Mucosa of descending colon (tissue), 3 donors: ENCODE data around the gene TXNDC8. TPM values are rescaled to one million over a fixed set of nuclear protein-coding genes. Genes with fewer than 3 reads are reported as not detected.
A peak's percentile ranks its signal among the peaks of the same experiment; 100 is the strongest.

ENCODE experiments used
- ATAC-seq: fragments of 200-7000 bp; cut with Tn5 transposase; one replicate; pipeline ENCODE4 v1.9.1; 2020; ENCODE audit warnings: mild to moderate bottlenecking, moderate library complexity
- DNase-seq, 3 donors: peaks; one replicate each; pipeline ENCODE4 v3.0.0-alpha.2; 2020
- H3K36me3 ChIP-seq: fragments of 200-600 bp; one replicate; pipeline ENCODE4 v1.8.0; 2021; ENCODE audit warnings: low read depth, mild to moderate bottlenecking
- H3K4me1 ChIP-seq: fragments of 200-600 bp; one replicate; pipeline ENCODE4 v1.8.0; 2021; ENCODE audit warnings: low read depth, mild to moderate bottlenecking
- H3K4me3 ChIP-seq: fragments of 200-600 bp; one replicate; pipeline ENCODE4 v1.8.0; 2021; ENCODE audit warnings: mild to moderate bottlenecking
- H3K9me3 ChIP-seq: fragments of 200-600 bp; one replicate; pipeline ENCODE4 v1.8.0; 2021; ENCODE audit warnings: mild to moderate bottlenecking
- CTCF ChIP-seq: fragments of 200-600 bp; IDR thresholded peaks from one replicate; pipeline ENCODE4 v1.8.0; 2022; ENCODE audit warnings: antibody characterized with exemption, mild to moderate bottlenecking
- intact Hi-C, 2 donors: fragments of 100-400 bp; cut with DNase I in 1 of 2; cut with micrococcal nuclease in 1 of 2; formaldehyde crosslinking; loops; one replicate each; pipeline versions ENCODE4 v1.11.0 to v1.11.1; 2022; cut with DNase I, micrococcal nuclease
- total RNA-seq, 3 donors: library from RNA; stranded (reverse); fragmentation: NEBNext Ultra II Directional in 2 of 3; extraction: Animal tissue kit (Norgen Biotek cat#: 25700) in 2 of 3; gene quantifications; one replicate each; pipeline versions ENCODE4 v1.2.1 to v1.2.4, GENCODE V29; 2021 to 2023
- donor health status: DM: no; HTN: no; CAD: no; lungs with moderate emphysema.
- donor health status: DM: no; HTN: no; CAD: no.
- donor health status: DM: no; HTN: yes; CAD: no.

The TXNDC8 gene
- total RNA-seq, 3 donors from 2014 or later = not detected

GRCh38 chr9:110260911-110261310, 76.8 kb downstream of the TXNDC8 start:
- Histone ChIP-seq H3K36me3 (no peaks in the 10 kb centered on the region), H3K4me3 (no peak overlapping the region), H3K4me1 (peaks cover 19% of the 10 kb centered on the region), H3K9me3 (no peaks in the 10 kb centered on the region)
- intact Hi-C loops = no loop called here
- TF ChIP-seq CTCF = no peak
- DNase-seq (no peak), ATAC-seq (no peak)

GRCh38 chr9:110259566-110259965, 78.1 kb downstream of the TXNDC8 start:
- ATAC-seq (no peak), DNase-seq (peak in 1 of 3 donors; percentile 60)
- intact Hi-C loops = no loop called here
- H3K9me3 ChIP-seq = no peaks in the 10 kb centered on the region
- no peak for TF ChIP-seq CTCF
- no peak overlapping the region for H3K4me3 ChIP-seq
- H3K36me3 ChIP-seq = no peaks in the 10 kb centered on the region
- peaks cover 19% of the 10 kb centered on the region for H3K4me1 ChIP-seq

- intact Hi-C loops = no loop called here
- ATAC-seq = no peak
- peaks cover 28% of the 10 kb centered on the region for H3K4me1 ChIP-seq
- H3K36me3 ChIP-seq = no peaks in the 10 kb centered on the region
- no peak for DNase-seq
- TF ChIP-seq CTCF = no peak
- no peaks in the 10 kb centered on the region for H3K9me3 ChIP-seq
- H3K4me3 ChIP-seq = no peak overlapping the region
These were observed 79.0 kb downstream of the TXNDC8 start for GRCh38 chr9:110258690-110259091.

GRCh38 chr9:110257956-110258355, 79.7 kb downstream of the TXNDC8 start:
- Histone ChIP-seq H3K4me3 (no peak overlapping the region), H3K4me1 (peaks cover 35% of the 10 kb centered on the region), H3K9me3 (no peaks in the 10 kb centered on the region), H3K36me3 (no peaks in the 10 kb centered on the region)
- DNase-seq (no peak), ATAC-seq (no peak)
- intact Hi-C loops = no loop called here
- no peak for TF ChIP-seq CTCF

GRCh38 chr9:110257097-110257841, 80.4 kb downstream of the TXNDC8 start:
- intact Hi-C loops = no loop called here
- Histone ChIP-seq H3K9me3 (no peaks in the 10 kb centered on the region), H3K36me3 (no peaks in the 10 kb centered on the region), H3K4me1 (peaks cover 40% of the 10 kb centered on the region), H3K4me3 (peak overlapping the region; percentile 88)
- peak; percentile 4 for ATAC-seq
- no peak for TF ChIP-seq CTCF
- DNase-seq = peak in 2 of 3 donors; percentile 40 to 61
